ENCODE data around the gene BRF1.

DNA sequence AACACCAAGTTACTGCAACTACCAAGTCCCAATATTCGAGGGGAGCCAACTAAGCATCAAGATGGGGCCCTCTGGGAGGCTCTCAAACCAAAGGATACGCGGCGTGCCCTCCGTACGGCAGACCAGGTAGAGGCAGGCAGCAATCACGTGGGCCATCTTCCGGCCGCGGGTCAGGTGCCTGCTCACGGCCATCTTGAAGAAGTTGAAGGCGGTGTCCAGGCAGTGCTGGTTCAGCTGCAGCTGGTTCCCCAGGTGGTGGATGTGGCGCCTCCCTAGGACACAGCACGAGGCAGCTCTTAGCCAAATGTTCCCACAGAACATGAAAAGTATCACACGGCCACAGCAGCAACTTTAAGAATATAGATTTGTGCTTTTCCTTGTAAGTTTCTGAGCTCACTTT, 28.2 kb downstream of the BRF1 start:
- no peak for TF ChIP-seq POLR2A (IDR thresholded peaks at IDR 0.05)
- TF ChIP-seq, protein P1, sequence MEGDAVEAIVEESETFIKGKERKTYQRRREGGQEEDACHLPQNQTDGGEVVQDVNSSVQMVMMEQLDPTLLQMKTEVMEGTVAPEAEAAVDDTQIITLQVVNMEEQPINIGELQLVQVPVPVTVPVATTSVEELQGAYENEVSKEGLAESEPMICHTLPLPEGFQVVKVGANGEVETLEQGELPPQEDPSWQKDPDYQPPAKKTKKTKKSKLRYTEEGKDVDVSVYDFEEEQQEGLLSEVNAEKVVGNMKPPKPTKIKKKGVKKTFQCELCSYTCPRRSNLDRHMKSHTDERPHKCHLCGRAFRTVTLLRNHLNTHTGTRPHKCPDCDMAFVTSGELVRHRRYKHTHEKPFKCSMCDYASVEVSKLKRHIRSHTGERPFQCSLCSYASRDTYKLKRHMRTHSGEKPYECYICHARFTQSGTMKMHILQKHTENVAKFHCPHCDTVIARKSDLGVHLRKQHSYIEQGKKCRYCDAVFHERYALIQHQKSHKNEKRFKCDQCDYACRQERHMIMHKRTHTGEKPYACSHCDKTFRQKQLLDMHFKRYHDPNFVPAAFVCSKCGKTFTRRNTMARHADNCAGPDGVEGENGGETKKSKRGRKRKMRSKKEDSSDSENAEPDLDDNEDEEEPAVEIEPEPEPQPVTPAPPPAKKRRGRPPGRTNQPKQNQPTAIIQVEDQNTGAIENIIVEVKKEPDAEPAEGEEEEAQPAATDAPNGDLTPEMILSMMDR (IDR thresholded peaks at IDR 0.05) = no peak

All from suprapubic skin (tissue), 3 donors.